Peyer's patch (tissue), 4 donors: ENCODE results near the gene SRRT.
"Not testable (repeated sequence)": the region's sequence is repeated elsewhere in the genome, so short reads cannot be mapped to it uniquely, and the experiment has no call there.

Experiments
- POLR2A ChIP-seq, 2 donors: fragments of 450-650 bp; IDR thresholded peaks; one replicate each; pipeline ENCODE4 v1.5.1; 2017; ENCODE audit warnings: antibody characterized with exemption in 2 of 2, mild to moderate bottlenecking in 2 of 2, moderate library complexity in 2 of 2
- TF ChIP-seq, protein P1 (sequence below), 6 experiments: fragments of 450-650 bp in 4 of 6; fragments of 200-600 bp in 2 of 6; sonication (generic) in 1 of 6; IDR thresholded peaks; one replicate each; pipeline ENCODE4 v1.5.1; 2017 to 2019; ENCODE audit warnings: antibody characterized with exemption in 6 of 6, mild to moderate bottlenecking in 3 of 6, moderate library complexity in 1 of 6

- not testable (repeated sequence) for TF ChIP-seq POLR2A (IDR thresholded peaks at IDR 0.05)
- TF ChIP-seq, protein P1, sequence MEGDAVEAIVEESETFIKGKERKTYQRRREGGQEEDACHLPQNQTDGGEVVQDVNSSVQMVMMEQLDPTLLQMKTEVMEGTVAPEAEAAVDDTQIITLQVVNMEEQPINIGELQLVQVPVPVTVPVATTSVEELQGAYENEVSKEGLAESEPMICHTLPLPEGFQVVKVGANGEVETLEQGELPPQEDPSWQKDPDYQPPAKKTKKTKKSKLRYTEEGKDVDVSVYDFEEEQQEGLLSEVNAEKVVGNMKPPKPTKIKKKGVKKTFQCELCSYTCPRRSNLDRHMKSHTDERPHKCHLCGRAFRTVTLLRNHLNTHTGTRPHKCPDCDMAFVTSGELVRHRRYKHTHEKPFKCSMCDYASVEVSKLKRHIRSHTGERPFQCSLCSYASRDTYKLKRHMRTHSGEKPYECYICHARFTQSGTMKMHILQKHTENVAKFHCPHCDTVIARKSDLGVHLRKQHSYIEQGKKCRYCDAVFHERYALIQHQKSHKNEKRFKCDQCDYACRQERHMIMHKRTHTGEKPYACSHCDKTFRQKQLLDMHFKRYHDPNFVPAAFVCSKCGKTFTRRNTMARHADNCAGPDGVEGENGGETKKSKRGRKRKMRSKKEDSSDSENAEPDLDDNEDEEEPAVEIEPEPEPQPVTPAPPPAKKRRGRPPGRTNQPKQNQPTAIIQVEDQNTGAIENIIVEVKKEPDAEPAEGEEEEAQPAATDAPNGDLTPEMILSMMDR (IDR thresholded peaks at IDR 0.05) = not testable (repeated sequence)
Measured at GRCh38 chr7:100923616-100924015, 48.7 kb downstream of the SRRT start.
